Mucosa of descending colon (tissue), 3 donors: ENCODE measurements around the gene PHF21A. TPM values are rescaled to one million over a fixed set of nuclear protein-coding genes. Genes with fewer than 3 reads are reported as not detected.

Experiments used
- ATAC-seq: fragments of 200-7000 bp; cut with Tn5 transposase; one replicate; pipeline ENCODE4 v1.9.1; 2020; ENCODE audit warnings: mild to moderate bottlenecking, moderate library complexity
- DNase-seq, 3 donors: peaks; one replicate each; pipeline ENCODE4 v3.0.0-alpha.2; 2020
- H3K36me3 ChIP-seq: fragments of 200-600 bp; one replicate; pipeline ENCODE4 v1.8.0; 2021; ENCODE audit warnings: low read depth, mild to moderate bottlenecking
- H3K4me1 ChIP-seq: fragments of 200-600 bp; one replicate; pipeline ENCODE4 v1.8.0; 2021; ENCODE audit warnings: low read depth, mild to moderate bottlenecking
- H3K4me3 ChIP-seq: fragments of 200-600 bp; one replicate; pipeline ENCODE4 v1.8.0; 2021; ENCODE audit warnings: mild to moderate bottlenecking
- H3K9me3 ChIP-seq: fragments of 200-600 bp; one replicate; pipeline ENCODE4 v1.8.0; 2021; ENCODE audit warnings: mild to moderate bottlenecking
- intact Hi-C, 2 donors: fragments of 100-400 bp; cut with DNase I in 1 of 2; cut with micrococcal nuclease in 1 of 2; formaldehyde crosslinking; loops; one replicate each; pipeline versions ENCODE4 v1.11.0 to v1.11.1; 2022; cut with DNase I, micrococcal nuclease
- total RNA-seq, 3 donors: library from RNA; stranded (reverse); fragmentation: NEBNext Ultra II Directional in 2 of 3; extraction: Animal tissue kit (Norgen Biotek cat#: 25700) in 2 of 3; gene quantifications; one replicate each; pipeline versions ENCODE4 v1.2.1 to v1.2.4, GENCODE V29; 2021 to 2023
- TF ChIP-seq, protein P1 (sequence below): fragments of 200-600 bp; IDR thresholded peaks from one replicate; pipeline ENCODE4 v1.8.0; 2022; ENCODE audit warnings: antibody characterized with exemption, mild to moderate bottlenecking
- donor health status: DM: no; HTN: no; CAD: no; lungs with moderate emphysema.
- donor health status: DM: no; HTN: no; CAD: no.
- donor health status: DM: no; HTN: yes; CAD: no.

The PHF21A gene
- total RNA-seq, 3 donors from 2014 or later = 20.3 to 78.1 (median 23.3) TPM

DNA sequence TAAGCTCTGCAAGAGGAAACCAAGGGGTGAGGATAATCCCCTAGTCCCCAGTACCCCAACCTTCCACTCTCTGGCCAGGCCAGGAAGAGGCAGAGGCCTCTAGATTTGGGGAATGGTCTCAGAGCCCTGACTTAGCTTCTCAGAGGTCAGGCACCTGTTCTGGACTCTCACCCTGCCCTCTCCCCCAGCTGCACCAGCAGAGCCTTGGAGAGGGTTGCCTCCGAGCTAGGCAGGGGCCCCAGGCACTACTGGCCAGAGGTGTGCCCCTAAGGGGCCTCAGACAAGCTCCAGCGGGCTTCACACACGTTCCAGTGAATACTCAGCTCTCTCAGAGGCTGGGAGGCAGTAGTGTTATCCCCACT is 222.2 kb downstream of the PHF21A start:
- Histone ChIP-seq H3K4me3 (no peak overlapping the region), H3K4me1 (peaks cover 8% of the 10 kb centered on the region), H3K9me3 (no peaks in the 10 kb centered on the region), H3K36me3 (no peaks in the 10 kb centered on the region)
- DNase-seq = no peak
- TF ChIP-seq, protein P1, sequence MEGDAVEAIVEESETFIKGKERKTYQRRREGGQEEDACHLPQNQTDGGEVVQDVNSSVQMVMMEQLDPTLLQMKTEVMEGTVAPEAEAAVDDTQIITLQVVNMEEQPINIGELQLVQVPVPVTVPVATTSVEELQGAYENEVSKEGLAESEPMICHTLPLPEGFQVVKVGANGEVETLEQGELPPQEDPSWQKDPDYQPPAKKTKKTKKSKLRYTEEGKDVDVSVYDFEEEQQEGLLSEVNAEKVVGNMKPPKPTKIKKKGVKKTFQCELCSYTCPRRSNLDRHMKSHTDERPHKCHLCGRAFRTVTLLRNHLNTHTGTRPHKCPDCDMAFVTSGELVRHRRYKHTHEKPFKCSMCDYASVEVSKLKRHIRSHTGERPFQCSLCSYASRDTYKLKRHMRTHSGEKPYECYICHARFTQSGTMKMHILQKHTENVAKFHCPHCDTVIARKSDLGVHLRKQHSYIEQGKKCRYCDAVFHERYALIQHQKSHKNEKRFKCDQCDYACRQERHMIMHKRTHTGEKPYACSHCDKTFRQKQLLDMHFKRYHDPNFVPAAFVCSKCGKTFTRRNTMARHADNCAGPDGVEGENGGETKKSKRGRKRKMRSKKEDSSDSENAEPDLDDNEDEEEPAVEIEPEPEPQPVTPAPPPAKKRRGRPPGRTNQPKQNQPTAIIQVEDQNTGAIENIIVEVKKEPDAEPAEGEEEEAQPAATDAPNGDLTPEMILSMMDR = no peak
- ATAC-seq = no peak
- intact Hi-C loops = no loop called here

DNA sequence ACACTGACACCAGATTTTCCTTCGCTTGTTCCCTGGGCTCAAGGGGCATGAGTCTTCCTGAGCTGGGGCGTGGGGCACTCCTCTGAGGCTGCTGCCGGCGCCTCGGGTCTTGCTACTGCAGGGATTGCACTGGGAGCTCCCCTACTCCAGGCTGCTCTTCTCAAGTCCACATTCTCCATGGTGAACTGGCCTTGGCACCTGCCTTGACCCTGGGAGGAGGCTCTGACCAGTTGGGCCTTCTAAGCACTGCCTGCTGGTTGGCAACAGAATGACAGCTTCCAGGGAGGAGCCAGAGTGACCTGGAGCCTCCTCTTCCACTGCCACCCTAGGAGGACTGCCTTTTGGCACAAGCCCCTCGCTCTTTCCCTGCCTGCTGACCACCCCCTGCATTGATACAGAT is 223.7 kb downstream of the PHF21A start:
- intact Hi-C loops = no loop called here
- Histone ChIP-seq H3K4me1 (peaks cover 8% of the 10 kb centered on the region), H3K4me3 (no peak overlapping the region), H3K36me3 (no peaks in the 10 kb centered on the region), H3K9me3 (no peaks in the 10 kb centered on the region)
- TF ChIP-seq, protein P1 = no peak
- DNase-seq (no peak), ATAC-seq (no peak)

DNA sequence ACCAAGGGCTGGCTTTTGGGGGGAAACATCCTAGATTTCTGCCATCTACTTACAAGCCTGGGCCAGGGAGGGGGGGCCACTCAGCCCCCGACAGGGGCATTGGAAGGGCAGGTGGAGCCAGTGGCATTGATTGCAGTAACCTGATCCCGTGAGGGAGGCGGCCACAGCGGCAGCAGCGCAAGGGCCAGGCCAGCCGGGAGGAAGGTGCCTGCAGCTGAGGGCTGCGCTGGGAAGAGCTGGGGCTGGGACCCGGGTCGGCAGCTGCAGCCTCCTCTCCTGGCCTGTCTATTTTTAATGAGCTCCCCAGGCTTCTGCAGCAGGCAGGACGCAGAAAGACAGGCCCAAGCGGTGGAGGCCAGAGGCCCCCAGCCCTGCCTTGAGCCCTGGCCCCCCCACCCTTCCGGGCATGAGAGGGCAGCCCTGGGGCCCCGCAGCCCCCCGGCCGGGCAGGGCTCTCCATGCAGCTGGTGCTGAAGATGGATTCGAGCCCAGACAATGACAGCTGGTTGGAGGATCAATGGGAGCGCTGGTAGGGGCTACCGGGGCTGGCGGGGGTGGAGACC is 224.8 kb downstream of the PHF21A start:
- intact Hi-C loops = no loop called here
- no peak overlapping the region for H3K4me3 ChIP-seq
- DNase-seq (no peak), ATAC-seq (no peak)
- no peaks in the 10 kb centered on the region for H3K9me3 ChIP-seq
- peaks cover 8% of the 10 kb centered on the region for H3K4me1 ChIP-seq
- TF ChIP-seq, protein P1 = no peak
- no peaks in the 10 kb centered on the region for H3K36me3 ChIP-seq

DNA sequence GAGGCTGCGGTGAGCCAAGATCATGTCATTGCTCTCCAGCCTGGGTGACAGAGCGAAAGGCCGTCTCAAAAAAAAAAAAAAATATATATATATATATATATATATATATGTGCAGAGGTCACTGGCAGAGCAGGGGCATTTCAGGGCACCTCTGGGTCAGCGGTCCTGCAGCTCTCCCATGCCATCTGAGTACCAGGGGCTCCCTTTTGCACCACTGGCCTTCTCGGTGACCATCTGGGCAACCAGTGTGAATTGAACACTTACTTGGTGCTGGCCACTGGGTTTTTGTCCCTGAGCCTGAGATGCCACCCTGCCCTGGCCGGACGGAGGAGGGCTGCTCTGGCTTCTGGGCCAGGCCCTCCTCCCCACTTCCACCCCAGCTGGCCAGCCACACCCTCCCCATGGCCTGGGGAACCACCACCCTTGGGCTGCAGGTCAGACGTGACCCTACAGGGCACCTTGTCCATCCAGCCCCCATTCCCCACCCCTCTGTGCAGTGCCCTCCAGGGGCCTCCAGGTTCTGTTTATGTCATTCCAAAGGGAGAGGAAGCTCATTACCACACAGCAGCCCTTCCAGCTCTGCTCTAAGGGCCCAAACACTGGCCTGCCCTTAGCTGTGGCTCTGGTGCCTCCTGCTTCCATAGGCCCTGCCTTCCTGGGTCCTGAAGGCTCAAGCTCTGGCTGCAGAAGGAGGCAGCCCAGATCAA is 225.5 kb downstream of the PHF21A start:
- H3K4me1 ChIP-seq = peaks cover 8% of the 10 kb centered on the region
- DNase-seq = no peak
- H3K36me3 ChIP-seq = no peaks in the 10 kb centered on the region
- no peaks in the 10 kb centered on the region for H3K9me3 ChIP-seq
- intact Hi-C loops = no loop called here
- ATAC-seq = no peak
- TF ChIP-seq, protein P1 = no peak
- H3K4me3 ChIP-seq = no peak overlapping the region

DNA sequence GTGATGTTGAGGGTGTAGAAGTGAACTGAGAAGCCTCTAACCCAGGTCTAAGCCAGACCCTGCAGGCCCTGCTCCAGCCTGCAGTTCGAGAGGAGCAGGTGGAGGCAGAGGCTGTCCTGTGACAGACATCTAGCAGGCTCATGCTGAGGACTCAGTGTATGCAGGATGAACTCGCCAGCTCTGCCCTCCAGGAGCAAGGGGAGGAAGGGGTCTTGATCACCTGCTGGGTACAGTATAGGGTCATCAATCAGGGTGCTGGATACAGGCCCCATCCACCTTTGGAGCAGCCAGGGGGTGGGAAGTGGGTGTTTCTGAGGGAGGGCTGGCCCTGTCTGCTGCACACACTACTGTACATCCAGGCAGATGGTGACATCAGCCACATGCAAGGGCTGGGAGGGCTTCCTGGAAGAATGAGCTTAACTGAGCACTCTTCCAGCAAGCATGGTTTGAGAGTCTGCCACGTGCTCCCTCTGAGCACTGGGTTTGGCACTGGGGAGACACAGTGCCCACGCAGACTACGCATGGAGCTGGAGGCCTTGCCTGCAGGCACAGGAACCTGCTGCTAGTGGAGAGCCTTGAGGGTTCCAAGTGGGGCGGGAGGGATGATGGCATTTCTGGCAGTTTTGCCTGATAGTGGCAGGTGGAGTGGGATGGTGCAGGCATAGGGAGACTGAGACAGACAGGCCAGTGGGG is 226.6 kb downstream of the PHF21A start:
- ATAC-seq = no peak
- TF ChIP-seq, protein P1 = no peak
- Histone ChIP-seq H3K4me1 (peaks cover 6% of the 10 kb centered on the region), H3K36me3 (no peaks in the 10 kb centered on the region), H3K4me3 (no peak overlapping the region), H3K9me3 (no peaks in the 10 kb centered on the region)
- intact Hi-C loops = no loop called here
- no peak for DNase-seq
